Fibroblast of lung (primary cell): ENCODE data around the gene GAS2L3. TPM values are rescaled to one million over a fixed set of nuclear protein-coding genes. Genes with fewer than 3 reads are reported as not detected.

Experiments used
- DNase-seq, 2 donors: peaks; one replicate each; pipeline versions ENCODE4 v3.0.0 to v3.0.0-alpha.2; 2010; ENCODE audit warnings: low read depth in 2 of 2
- H2AFZ ChIP-seq: 2 replicates; pipeline ENCODE4 v1.5.1; 2012; ENCODE audit warnings: low read length, control low read depth, inconsistent platforms
- H3K27ac ChIP-seq: 2 replicates; pipeline ENCODE4 v1.5.1; 2011; ENCODE audit warnings: low read length, control low read depth; ENCODE audit not compliant: insufficient read depth
- H3K27me3 ChIP-seq: 2 replicates; pipeline ENCODE4 v1.5.1; 2011; ENCODE audit warnings: mild to moderate bottlenecking, low read length; ENCODE audit not compliant: control insufficient read depth, insufficient read depth
- H3K36me3 ChIP-seq: 2 replicates; pipeline ENCODE4 v1.5.1; 2011; ENCODE audit warnings: low read length; ENCODE audit not compliant: control insufficient read depth, insufficient read depth
- H3K4me1 ChIP-seq: 2 replicates; pipeline ENCODE4 v1.5.1; 2011; ENCODE audit warnings: low read length; ENCODE audit not compliant: control insufficient read depth, insufficient read depth; ENCODE audit errors: extremely low read depth
- H3K4me2 ChIP-seq: 2 replicates; pipeline ENCODE4 v1.5.1; 2011; ENCODE audit warnings: low read length, control low read depth; ENCODE audit not compliant: insufficient read depth; ENCODE audit errors: extremely low read depth
- H3K4me3 ChIP-seq, 4 experiments: fragments of 200-600 bp in 1 of 4; sonication (generic) in 1 of 4; replicated peaks in 1 of 4; 2 replicates each; pipeline ENCODE4 v1.5.1; 2011 to 2016; ENCODE audit warnings: low read length in 4 of 4, low read depth in 3 of 4, mild to moderate bottlenecking in 3 of 4, control low read depth in 2 of 4, inconsistent platforms in 1 of 4, mixed read lengths in 1 of 4; ENCODE audit not compliant: insufficient read depth in 1 of 4; ENCODE audit errors: control extremely low read depth in 1 of 4
- H3K79me2 ChIP-seq: 2 replicates; pipeline ENCODE4 v1.5.1; 2012; ENCODE audit warnings: mild to moderate bottlenecking, low read length, inconsistent platforms; ENCODE audit not compliant: control insufficient read depth, insufficient read depth
- H3K9ac ChIP-seq: 2 replicates; pipeline ENCODE4 v1.5.1; 2011; ENCODE audit warnings: mild to moderate bottlenecking, low read length, control low read depth; ENCODE audit not compliant: insufficient read depth
- H3K9me3 ChIP-seq: 2 replicates; pipeline ENCODE4 v1.5.1; 2012; ENCODE audit warnings: low read depth, low read length; ENCODE audit not compliant: control insufficient read depth, insufficient read depth
- H4K20me1 ChIP-seq: 2 replicates; pipeline ENCODE4 v1.5.1; 2011; ENCODE audit warnings: low read length; ENCODE audit not compliant: control insufficient read depth, insufficient read depth; ENCODE audit errors: extremely low read depth
- CTCF ChIP-seq, 2 donors: IDR thresholded peaks in 1 of 2; conservative IDR thresholded peaks in 1 of 2; 1 replicate in 1 of 2; 2 replicates in 1 of 2; pipeline ENCODE4 v1.5.1; 2011 to 2012; ENCODE audit warnings: low read length in 2 of 2, control low read depth in 1 of 2, inconsistent platforms in 1 of 2, low read depth in 1 of 2, mild to moderate bottlenecking in 1 of 2
- EZH2 ChIP-seq: IDR thresholded peaks from 2 replicates; pipeline ENCODE4 v1.5.1; 2012; ENCODE audit warnings: low read length, control low read depth, mild to moderate bottlenecking; ENCODE audit errors: missing control alignments
- polyA plus RNA-seq, 2 donors: library from polyadenylated mRNA; depleted of rRNA in 1 of 2; stranded (reverse) in 1 of 2; unstranded in 1 of 2; fragments of >200 nt; gene quantifications; 2 replicates each; pipeline ENCODE4 v1.2.1, GENCODE V29; 2011 to 2012; ENCODE audit warnings: missing spikeins in 1 of 2
- total RNA-seq: library from RNA; depleted of rRNA; stranded (reverse); fragments of >200 nt; gene quantifications from 2 replicates; pipeline ENCODE4 v1.2.1, GENCODE V29; 2014

GAS2L3 gene
- total and polyA plus RNA-seq, 2 donors (not counting 1 experiment from before 2014, with no cell fraction given), result 13.2 to 33.4 TPM

DNA sequence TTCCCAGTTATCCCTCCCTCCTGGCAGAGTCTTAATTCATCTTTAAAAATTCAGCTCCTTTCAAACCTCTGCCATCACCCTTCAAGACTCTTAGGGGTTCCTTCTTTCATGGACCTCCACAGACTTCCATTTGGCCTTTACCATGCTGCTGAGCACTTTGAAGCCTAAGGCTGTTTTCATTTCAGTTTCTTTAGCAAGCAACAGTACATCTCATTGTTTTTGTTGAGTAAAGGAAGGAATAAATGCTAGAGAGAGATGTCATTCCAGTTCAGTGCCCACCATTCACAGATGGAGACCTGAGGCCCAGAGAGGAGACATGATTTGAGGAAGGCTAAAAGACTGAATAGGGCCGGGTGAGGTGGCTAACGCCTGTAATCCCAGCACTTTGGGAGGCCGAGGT is 1.3 kb upstream of the GAS2L3 start:
- Histone ChIP-seq H3K9ac (no peak overlapping the region), H2AFZ (no peak overlapping the region), H3K27ac (no peak overlapping the region), H3K27me3 (no peaks in the 10 kb centered on the region), H4K20me1 (no peaks in the 10 kb centered on the region), H3K36me3 (no peaks in the 10 kb centered on the region), H3K4me3 (no peak overlapping the region), H3K4me2 (no peak overlapping the region), H3K4me1 (peaks cover 5% of the 10 kb centered on the region), H3K9me3 (no peaks in the 10 kb centered on the region), H3K79me2 (peaks cover 32% of the 10 kb centered on the region)
- TF ChIP-seq CTCF (conservative IDR thresholded peaks at IDR 0.05 in 1 of 2, IDR thresholded peaks at IDR 0.05 in 1 of 2; ENCODE audit: low read depth in 1 of 2, low read length in 2 of 2) (no peak), EZH2 (no peak)
- DNase-seq, result no peak

DNA sequence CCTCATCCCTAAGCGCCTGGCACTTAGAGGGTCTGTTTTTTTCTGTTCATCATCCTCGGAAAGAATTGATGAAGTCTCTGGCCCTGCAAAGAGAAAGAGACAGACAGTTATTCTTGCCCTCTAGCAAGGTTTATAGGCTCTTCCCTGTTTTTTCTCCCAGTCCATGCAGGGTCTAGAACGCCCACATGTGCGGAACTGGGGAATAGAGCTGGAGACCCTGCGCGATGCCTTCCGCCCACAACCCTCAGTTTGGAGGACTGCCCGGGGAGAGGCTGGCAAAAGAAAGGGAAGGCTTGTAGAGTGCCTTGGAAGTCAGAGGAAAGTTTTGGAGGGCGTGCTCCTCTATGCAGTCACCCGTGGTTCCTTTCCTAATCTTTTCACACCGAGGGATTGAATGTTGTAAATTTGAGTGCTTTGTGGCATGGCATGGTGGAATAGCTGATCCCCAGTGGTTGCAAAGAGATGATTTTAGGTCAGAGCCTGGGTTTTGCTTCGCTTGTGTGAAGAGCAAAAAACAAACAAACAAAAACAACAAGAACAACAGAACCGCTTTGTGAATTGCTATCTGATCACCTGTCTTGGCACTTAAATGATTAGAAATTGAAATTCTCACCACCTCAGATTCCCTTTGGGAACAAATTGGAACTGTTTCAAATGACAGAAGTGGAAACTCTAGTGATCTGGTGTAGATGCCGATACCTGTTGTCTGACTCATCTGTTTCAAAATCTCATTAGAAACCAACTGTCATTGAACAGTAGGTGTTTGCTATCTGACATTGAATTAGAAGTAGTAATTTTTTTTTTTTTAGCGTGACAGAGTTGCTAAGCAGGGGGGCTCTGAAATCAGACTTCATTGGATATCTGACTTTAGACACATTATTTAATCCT is 947 bp downstream of the GAS2L3 start:
- DNase-seq, result peak; percentile 19 to 48
- peaks cover 53% of the 10 kb centered on the region for H3K79me2 ChIP-seq
- H3K9me3 ChIP-seq, result no peaks in the 10 kb centered on the region
- H2AFZ ChIP-seq, result peak overlapping the region; percentile 30
- peak overlapping the region; percentile 75 for H3K9ac ChIP-seq
- H3K4me1 ChIP-seq, result peaks cover 5% of the 10 kb centered on the region
- TF ChIP-seq CTCF (conservative IDR thresholded peaks at IDR 0.05 in 1 of 2, IDR thresholded peaks at IDR 0.05 in 1 of 2; ENCODE audit: low read depth in 1 of 2, low read length in 2 of 2) (no peak), EZH2 (no peak)
- no peaks in the 10 kb centered on the region for H3K36me3 ChIP-seq
- peak overlapping the region; percentile 82 for H3K27ac ChIP-seq
- H3K27me3 ChIP-seq, result no peaks in the 10 kb centered on the region
- peak overlapping the region; percentile 71 to 89 (median 79) for H3K4me3 ChIP-seq
- H3K4me2 ChIP-seq, result peak overlapping the region; percentile 94
- H4K20me1 ChIP-seq, result no peaks in the 10 kb centered on the region

- H3K36me3 ChIP-seq, result no peaks in the 10 kb centered on the region
- no peak overlapping the region for H3K9ac ChIP-seq
- H3K27me3 ChIP-seq, result no peaks in the 10 kb centered on the region
- H3K9me3 ChIP-seq, result no peaks in the 10 kb centered on the region
- H3K79me2 ChIP-seq, result peaks cover 73% of the 10 kb centered on the region
- H2AFZ ChIP-seq, result no peak overlapping the region
- peak overlapping the region; percentile 59 for H3K27ac ChIP-seq
- peak; percentile 82 to 91 for DNase-seq
- peaks cover 5% of the 10 kb centered on the region for H3K4me1 ChIP-seq
- H3K4me3 ChIP-seq, result peak overlapping the region in 1 of 4 experiments; percentile 21
- H4K20me1 ChIP-seq, result no peaks in the 10 kb centered on the region
- no peak for TF ChIP-seq CTCF (conservative IDR thresholded peaks at IDR 0.05 in 1 of 2, IDR thresholded peaks at IDR 0.05 in 1 of 2; ENCODE audit: low read depth in 1 of 2, low read length in 2 of 2)
- TF ChIP-seq EZH2, result no peak
- peak overlapping the region; percentile 56 for H3K4me2 ChIP-seq
These were observed 3.0 kb downstream of the GAS2L3 start for GRCh38 chr12:100576331-100577036.
